HG03175 (cell line): ENCODE data around the gene PTPRD.
"Not testable (repeated sequence)": the region's sequence is repeated elsewhere in the genome, so short reads cannot be mapped to it uniquely, and the experiment has no call there.

Experiments
- ATAC-seq: cut with Tn5 transposase; IDR thresholded peaks from one replicate; pipeline ENCODE4 v1.9.1; 2021; ENCODE audit warnings: mild to moderate bottlenecking, moderate library complexity; ENCODE audit not compliant: unreplicated experiment

PTPRD gene

GRCh38 chr9:9996259-9996658, 616.5 kb downstream of the PTPRD start:
- ATAC-seq = no peak

- ATAC-seq = no peak
These were observed 619.9 kb downstream of the PTPRD start for GRCh38 chr9:9992936-9993335.

- ATAC-seq = no peak
These were observed 639.7 kb downstream of the PTPRD start for GRCh38 chr9:9973062-9973461.

GRCh38 chr9:9970514-9970913, 642.3 kb downstream of the PTPRD start:
- no peak for ATAC-seq

GRCh38 chr9:9963841-9964240, 649.0 kb downstream of the PTPRD start:
- no peak for ATAC-seq

GRCh38 chr9:9961934-9962333, 650.9 kb downstream of the PTPRD start:
- ATAC-seq = no peak

- ATAC-seq = no peak
These were observed 651.3 kb downstream of the PTPRD start for GRCh38 chr9:9961487-9961886.

- ATAC-seq = no peak
These were observed 661.1 kb downstream of the PTPRD start for GRCh38 chr9:9951556-9952160.

GRCh38 chr9:9950813-9951212, 662.0 kb downstream of the PTPRD start:
- no peak for ATAC-seq

- ATAC-seq = peak; percentile 63
These were observed 662.8 kb downstream of the PTPRD start for GRCh38 chr9:9949978-9950377.

GRCh38 chr9:9949368-9949767, 663.4 kb downstream of the PTPRD start:
- ATAC-seq = no peak

- ATAC-seq = no peak
These were observed 666.8 kb downstream of the PTPRD start for GRCh38 chr9:9945966-9946365.

- peak; percentile 78 for ATAC-seq
These were observed 669.9 kb downstream of the PTPRD start for GRCh38 chr9:9942764-9943424.

GRCh38 chr9:9938432-9938831, 674.4 kb downstream of the PTPRD start:
- no peak for ATAC-seq

- ATAC-seq = not testable (repeated sequence)
These were observed 681.3 kb downstream of the PTPRD start for GRCh38 chr9:9931464-9931863.

GRCh38 chr9:9924376-9924775, 688.4 kb downstream of the PTPRD start:
- peak; percentile 54 for ATAC-seq

- ATAC-seq = no peak
These were observed 691.0 kb downstream of the PTPRD start for GRCh38 chr9:9921805-9922204.

GRCh38 chr9:9920425-9921060, 692.3 kb downstream of the PTPRD start:
- ATAC-seq = no peak

GRCh38 chr9:9919174-9919775, 693.5 kb downstream of the PTPRD start:
- ATAC-seq = no peak

GRCh38 chr9:9917400-9917799, 695.4 kb downstream of the PTPRD start:
- ATAC-seq = no peak

- no peak for ATAC-seq
These were observed 698.6 kb downstream of the PTPRD start for GRCh38 chr9:9914174-9914573.

GRCh38 chr9:9913276-9913832, 699.4 kb downstream of the PTPRD start:
- no peak for ATAC-seq
